Hematopoietic multipotent progenitor cell treated with erythropoietin and hydrocortisone succinate and interleukin-3 and kit ligand, for 6 days (in vitro differentiated cells): Measurements from ENCODE around the gene PRRX2.
A peak's percentile ranks its signal among the peaks of the same experiment; 100 is the strongest.
"Not testable (repeated sequence)": the region's sequence is repeated elsewhere in the genome, so short reads cannot be mapped to it uniquely, and the experiment has no call there.

Experiments
- DNase-seq: peaks from one replicate; pipeline ENCODE4 v3.0.0-alpha.2; 2015

Gene PRRX2

GRCh38 chr9:129762370-129762984 is 97.0 kb downstream of the PRRX2 start:
- DNase-seq, result not testable (repeated sequence)

- no peak for DNase-seq
Observed at GRCh38 chr9:129762985-129763926, 97.8 kb downstream of the PRRX2 start.

DNA sequence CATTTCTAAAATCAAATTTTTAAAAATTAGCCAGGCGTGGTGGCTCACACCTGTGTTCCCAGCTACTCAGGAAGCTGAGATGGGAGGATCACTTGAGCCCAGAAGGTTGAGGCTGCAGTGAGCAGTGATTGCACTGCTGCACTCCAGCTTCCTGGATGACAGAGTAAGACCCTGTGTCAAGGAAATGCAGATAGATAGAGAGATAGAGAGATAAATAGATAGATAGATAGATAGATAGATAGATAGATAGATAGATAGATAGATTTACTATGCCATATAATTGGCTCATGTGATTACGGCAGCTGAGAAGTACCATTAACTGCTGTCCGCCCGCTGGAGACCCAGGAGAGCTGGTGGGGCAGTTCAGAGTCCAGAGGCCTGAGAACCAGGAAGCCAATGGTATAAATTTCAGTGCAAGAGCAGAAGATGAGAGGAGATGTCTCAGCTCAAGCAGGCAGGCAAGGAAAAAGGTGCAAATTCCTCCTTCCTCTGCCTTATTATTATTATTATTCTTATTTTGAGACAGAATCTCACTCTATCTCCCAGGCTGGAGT is 100.4 kb downstream of the PRRX2 start:
- no peak for DNase-seq

DNA sequence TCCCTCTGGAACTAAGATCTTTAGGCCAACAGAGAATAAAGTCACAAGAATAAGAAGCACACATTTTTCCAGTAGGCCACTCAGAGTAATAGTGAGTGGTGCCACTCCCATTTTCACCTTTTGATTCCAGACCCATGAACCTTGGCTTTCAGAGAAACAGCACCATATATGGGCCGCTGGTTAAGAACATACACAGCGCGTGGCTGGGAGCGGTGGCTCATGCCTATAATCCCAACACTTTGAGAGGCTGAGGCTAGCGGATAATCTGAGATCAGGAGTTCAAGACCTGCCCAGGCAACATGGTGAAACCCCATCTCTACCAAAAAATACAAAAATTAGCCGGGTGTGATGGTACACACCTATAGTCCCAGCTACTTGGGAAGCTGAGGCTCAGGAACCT is 103.0 kb downstream of the PRRX2 start:
- no peak for DNase-seq

DNA sequence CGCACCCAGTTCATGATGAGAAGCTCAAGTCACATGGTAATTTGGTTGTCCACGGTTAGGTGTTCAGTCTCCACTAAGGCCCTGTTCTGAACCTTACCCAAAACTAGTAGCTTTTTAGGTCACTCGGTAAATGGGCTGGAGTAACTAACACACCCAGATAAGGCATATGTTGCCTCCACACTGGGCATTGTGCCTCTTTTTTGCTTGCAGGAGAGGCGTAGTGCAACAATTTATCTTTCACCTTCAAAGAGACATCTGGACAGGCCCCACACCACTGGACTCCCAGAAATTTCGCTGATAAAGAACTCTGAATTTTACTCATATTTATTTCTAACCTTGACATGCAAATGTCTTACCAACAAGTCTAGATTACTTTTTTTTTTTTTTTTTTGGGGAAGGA is 104.2 kb downstream of the PRRX2 start:
- peak; percentile 94 for DNase-seq

GRCh38 chr9:129770741-129771140 is 105.3 kb downstream of the PRRX2 start:
- DNase-seq, result no peak
